ENCODE measurements around the gene HOXB2.

HOXB2 gene

GRCh38 chr17:48575066-48575582 is 30.2 kb upstream of the HOXB2 start:
- Mint-ChIP-seq H3K36me3 (peaks cover 2% of the 10 kb centered on the region), H3K9me3 (no peaks in the 10 kb centered on the region), H3K27ac (no peak overlapping the region), H3K4me1 (peaks cover 10% of the 10 kb centered on the region), H3K4me3 (no peak overlapping the region), H3K27me3 (peaks cover 17% of the 10 kb centered on the region)
- ATAC-seq (ENCODE audit: low read depth): no peak
- no peak for DNase-seq (ENCODE audit: low spot score in 2 of 2)

GRCh38 chr17:48574505-48575065 is 29.7 kb upstream of the HOXB2 start:
- no peaks in the 10 kb centered on the region for H3K9me3 Mint-ChIP-seq
- DNase-seq (ENCODE audit: low spot score in 2 of 2) (no peak), ATAC-seq (ENCODE audit: low read depth) (no peak)
- peaks cover 14% of the 10 kb centered on the region for H3K27me3 Mint-ChIP-seq
- H3K4me1 Mint-ChIP-seq: peaks cover 10% of the 10 kb centered on the region
- no peak overlapping the region for H3K27ac Mint-ChIP-seq
- H3K36me3 Mint-ChIP-seq: peaks cover 2% of the 10 kb centered on the region
- no peak overlapping the region for H3K4me3 Mint-ChIP-seq

GRCh38 chr17:48571826-48572417 is 27.0 kb upstream of the HOXB2 start:
- H3K36me3 Mint-ChIP-seq: no peaks in the 10 kb centered on the region
- no peak for DNase-seq (ENCODE audit: low spot score in 2 of 2)
- no peak for ATAC-seq (ENCODE audit: low read depth)
- no peak overlapping the region for H3K27ac Mint-ChIP-seq
- peaks cover 5% of the 10 kb centered on the region for H3K4me1 Mint-ChIP-seq
- H3K9me3 Mint-ChIP-seq: no peaks in the 10 kb centered on the region
- no peak overlapping the region for H3K4me3 Mint-ChIP-seq
- peaks cover 8% of the 10 kb centered on the region for H3K27me3 Mint-ChIP-seq

- H3K27ac Mint-ChIP-seq: no peak overlapping the region
- no peak for ATAC-seq (ENCODE audit: low read depth)
Observed at GRCh38 chr17:48571024-48571818, 26.3 kb upstream of the HOXB2 start.

GRCh38 chr17:48570325-48571023 is 25.6 kb upstream of the HOXB2 start:
- H3K27ac Mint-ChIP-seq: no peak overlapping the region
- DNase-seq (ENCODE audit: low spot score in 2 of 2) (no peak), ATAC-seq (ENCODE audit: low read depth) (no peak)
- H3K36me3 Mint-ChIP-seq: no peaks in the 10 kb centered on the region
- H3K27me3 Mint-ChIP-seq: peaks cover 6% of the 10 kb centered on the region
- no peak overlapping the region for H3K4me3 Mint-ChIP-seq
- H3K9me3 Mint-ChIP-seq: no peaks in the 10 kb centered on the region
- peaks cover 3% of the 10 kb centered on the region for H3K4me1 Mint-ChIP-seq

More at GRCh38 chr17:48571024-48571818, 26.3 kb upstream of the HOXB2 start:
- H3K4me3 Mint-ChIP-seq: no peak overlapping the region
- no peak for DNase-seq (ENCODE audit: low spot score in 2 of 2)
- no peaks in the 10 kb centered on the region for H3K9me3 Mint-ChIP-seq
- peaks cover 3% of the 10 kb centered on the region for H3K4me1 Mint-ChIP-seq
- H3K36me3 Mint-ChIP-seq: no peaks in the 10 kb centered on the region
- peaks cover 8% of the 10 kb centered on the region for H3K27me3 Mint-ChIP-seq

- no peak overlapping the region for H3K4me3 Mint-ChIP-seq
- DNase-seq (ENCODE audit: low spot score in 2 of 2) (no peak), ATAC-seq (ENCODE audit: low read depth) (no peak)
- H3K27me3 Mint-ChIP-seq: peaks cover 6% of the 10 kb centered on the region
- H3K27ac Mint-ChIP-seq: no peak overlapping the region
- H3K9me3 Mint-ChIP-seq: no peaks in the 10 kb centered on the region
- peaks cover 3% of the 10 kb centered on the region for H3K4me1 Mint-ChIP-seq
- H3K36me3 Mint-ChIP-seq: no peaks in the 10 kb centered on the region
Observed at GRCh38 chr17:48569674-48570324, 24.9 kb upstream of the HOXB2 start.

GRCh38 chr17:48569240-48569582 is 24.3 kb upstream of the HOXB2 start:
- DNase-seq (ENCODE audit: low spot score in 2 of 2): no peak
- ATAC-seq (ENCODE audit: low read depth): no peak
- H3K36me3 Mint-ChIP-seq: no peaks in the 10 kb centered on the region
- H3K9me3 Mint-ChIP-seq: no peaks in the 10 kb centered on the region
- H3K27ac Mint-ChIP-seq: no peak overlapping the region
- no peak overlapping the region for H3K4me3 Mint-ChIP-seq
- peaks cover 6% of the 10 kb centered on the region for H3K27me3 Mint-ChIP-seq
- H3K4me1 Mint-ChIP-seq: peaks cover 3% of the 10 kb centered on the region

GRCh38 chr17:48568499-48569239 is 23.8 kb upstream of the HOXB2 start:
- Mint-ChIP-seq H3K9me3 (no peaks in the 10 kb centered on the region), H3K4me1 (peaks cover 3% of the 10 kb centered on the region), H3K4me3 (no peak overlapping the region), H3K36me3 (no peaks in the 10 kb centered on the region), H3K27me3 (peaks cover 9% of the 10 kb centered on the region), H3K27ac (no peak overlapping the region)
- ATAC-seq (ENCODE audit: low read depth) (no peak), DNase-seq (ENCODE audit: low spot score in 2 of 2) (no peak)

- Mint-ChIP-seq H3K27me3 (peaks cover 10% of the 10 kb centered on the region), H3K9me3 (no peaks in the 10 kb centered on the region), H3K27ac (no peak overlapping the region), H3K4me3 (no peak overlapping the region), H3K4me1 (peaks cover 3% of the 10 kb centered on the region), H3K36me3 (no peaks in the 10 kb centered on the region)
- no peak for ATAC-seq (ENCODE audit: low read depth)
- DNase-seq (ENCODE audit: low spot score in 2 of 2): no peak
Observed at GRCh38 chr17:48567646-48568354, 22.9 kb upstream of the HOXB2 start.

- DNase-seq (ENCODE audit: low spot score in 2 of 2) (no peak), ATAC-seq (ENCODE audit: low read depth) (no peak)
- Mint-ChIP-seq H3K9me3 (no peaks in the 10 kb centered on the region), H3K27ac (no peak overlapping the region), H3K36me3 (no peaks in the 10 kb centered on the region), H3K4me3 (no peak overlapping the region), H3K4me1 (peaks cover 3% of the 10 kb centered on the region), H3K27me3 (peaks cover 10% of the 10 kb centered on the region)
Observed at GRCh38 chr17:48567209-48567608, 22.3 kb upstream of the HOXB2 start.

GRCh38 chr17:48566717-48567116 is 21.8 kb upstream of the HOXB2 start:
- H3K9me3 Mint-ChIP-seq: no peaks in the 10 kb centered on the region
- no peak overlapping the region for H3K27ac Mint-ChIP-seq
- peaks cover 10% of the 10 kb centered on the region for H3K27me3 Mint-ChIP-seq
- peaks cover 3% of the 10 kb centered on the region for H3K4me1 Mint-ChIP-seq
- ATAC-seq (ENCODE audit: low read depth) (no peak), DNase-seq (ENCODE audit: low spot score in 2 of 2) (no peak)
- H3K4me3 Mint-ChIP-seq: no peak overlapping the region
- no peaks in the 10 kb centered on the region for H3K36me3 Mint-ChIP-seq

- H3K4me1 Mint-ChIP-seq: peaks cover 3% of the 10 kb centered on the region
Observed at GRCh38 chr17:48565925-48566710, 21.2 kb upstream of the HOXB2 start.

More at GRCh38 chr17:48565925-48566710, 21.2 kb upstream of the HOXB2 start:
- DNase-seq (ENCODE audit: low spot score in 2 of 2): no peak
- no peak for ATAC-seq (ENCODE audit: low read depth)
- H3K27ac Mint-ChIP-seq: no peak overlapping the region
- H3K9me3 Mint-ChIP-seq: no peaks in the 10 kb centered on the region
- no peak overlapping the region for H3K4me3 Mint-ChIP-seq
- H3K36me3 Mint-ChIP-seq: no peaks in the 10 kb centered on the region
- peaks cover 13% of the 10 kb centered on the region for H3K27me3 Mint-ChIP-seq
